B cell (primary cell): ENCODE results near the gene WDFY4. TPM values are rescaled to one million over a fixed set of nuclear protein-coding genes. Genes with fewer than 3 reads are reported as not detected.

Experiments used
- ATAC-seq: fragments of 200-7000 bp; cut with Tn5 transposase; one replicate; pipeline ENCODE4 v1.10.0; 2021; ENCODE audit warnings: low read depth, mild to moderate bottlenecking, moderate number of reproducible peaks, moderate library complexity
- CTCF ChIA-PET: fragments of 350-600 bp; sonication (Branson Sonifier 250); formaldehyde crosslinking; loops from one replicate; lab custom pipeline; 2021; ENCODE audit warnings: antibody characterized with exemption, inconsistent platforms; lab: Charles Lee
- POLR2A ChIA-PET: fragments of 350-600 bp; sonication (Branson Sonifier 250); formaldehyde crosslinking; loops from one replicate; lab custom pipeline; 2021; ENCODE audit warnings: antibody characterized with exemption; lab: Charles Lee
- DNase-seq: peaks from one replicate; pipeline ENCODE4 v3.0.0; 2013
- H2AFZ ChIP-seq: 2 replicates; pipeline ENCODE4 v1.6.1; 2012; ENCODE audit warnings: mild to moderate bottlenecking, low read depth, low read length; ENCODE audit not compliant: insufficient read depth, poor library complexity, severe bottlenecking
- H3K27ac ChIP-seq, 2 donors: 1 replicate in 1 of 2; 2 replicates in 1 of 2; pipeline ENCODE4 v1.5.1; 2012 to 2013; ENCODE audit warnings: low read length in 2 of 2, mild to moderate bottlenecking in 2 of 2, moderate library complexity in 1 of 2
- H3K27me3 ChIP-seq, 4 experiments: fragments of 200-600 bp in 1 of 4; sonication (generic) in 1 of 4; replicated peaks in 1 of 4; 1 replicate in 2 of 4; 2 replicates in 2 of 4; pipeline versions ENCODE4 v1.6.1 to v1.7.0; 2013 to 2016; ENCODE audit warnings: low read length in 3 of 4, mild to moderate bottlenecking in 2 of 4, mixed read lengths in 1 of 4, moderate library complexity in 1 of 4; ENCODE audit not compliant: insufficient read depth in 4 of 4, control insufficient read depth in 3 of 4; ENCODE audit errors: control extremely low read depth in 1 of 4
- H3K36me3 ChIP-seq, 2 experiments: replicated peaks in 1 of 2; 1 replicate in 1 of 2; 2 replicates in 1 of 2; pipeline versions ENCODE4 v1.6.1 to v1.7.1; 2013; ENCODE audit warnings: low read length in 1 of 2; ENCODE audit not compliant: insufficient read depth in 2 of 2, control insufficient read depth in 1 of 2; ENCODE audit errors: control extremely low read depth in 1 of 2, extremely low read depth in 1 of 2
- H3K4me1 ChIP-seq, 2 donors: fragments of 200-600 bp in 1 of 2; sonication (generic) in 1 of 2; 1 replicate in 1 of 2; 2 replicates in 1 of 2; pipeline versions ENCODE4 v1.5.1 to v1.6.1; 2013 to 2017; ENCODE audit warnings: low read length in 2 of 2; ENCODE audit not compliant: control insufficient read depth in 2 of 2, insufficient read depth in 2 of 2
- H3K4me2 ChIP-seq: replicated peaks from 2 replicates; pipeline ENCODE3; 2012; ENCODE audit warnings: mild to moderate bottlenecking, low read depth, low read length; ENCODE audit not compliant: poor library complexity, severe bottlenecking
- H3K4me3 ChIP-seq, 5 experiments: fragments of 200-600 bp in 1 of 5; sonication (generic) in 1 of 5; 1 replicate in 3 of 5; 2 replicates in 2 of 5; pipeline versions ENCODE4 v1.5.1 to v1.7.0; 2011 to 2016; ENCODE audit warnings: low read length in 4 of 5, mild to moderate bottlenecking in 4 of 5, low read depth in 2 of 5, control low read depth in 1 of 5, moderate library complexity in 1 of 5; ENCODE audit not compliant: insufficient read depth in 1 of 5; ENCODE audit errors: control extremely low read depth in 1 of 5, extremely low read depth in 1 of 5
- H3K79me2 ChIP-seq: fragments of 200-600 bp; sonication (generic); one replicate; pipeline ENCODE4 v1.6.0; 2016; ENCODE audit warnings: low read length; ENCODE audit not compliant: control insufficient read depth, insufficient read depth
- H3K9ac ChIP-seq: fragments of 200-600 bp; sonication (generic); 2 replicates; pipeline ENCODE4 v1.6.1; 2017; ENCODE audit warnings: mild to moderate bottlenecking, low read length, moderate library complexity
- H3K9me3 ChIP-seq, 3 donors: one replicate each; pipeline versions ENCODE4 v1.6.1 to v1.7.1; 2013; ENCODE audit warnings: low read length in 2 of 3; ENCODE audit not compliant: control insufficient read depth in 2 of 3, insufficient read depth in 1 of 3; ENCODE audit errors: control extremely low read depth in 1 of 3
- H4K20me1 ChIP-seq: 2 replicates; pipeline ENCODE4 v1.6.0; 2012; ENCODE audit warnings: mild to moderate bottlenecking, low read length; ENCODE audit not compliant: insufficient read depth, control insufficient read depth, poor library complexity, severe bottlenecking
- H3K27ac Mint-ChIP-seq: one replicate; pipeline ENCODE4 v1.8.0; 2021; ENCODE audit warnings: mixed read lengths
- H3K27me3 Mint-ChIP-seq: one replicate; pipeline ENCODE4 v1.8.0; 2021; ENCODE audit warnings: mixed read lengths
- H3K4me1 Mint-ChIP-seq: one replicate; pipeline ENCODE4 v1.8.0; 2021; ENCODE audit warnings: mixed read lengths
- H3K4me3 Mint-ChIP-seq: one replicate; pipeline ENCODE4 v1.8.0; 2021; ENCODE audit warnings: mixed read lengths
- H3K9me3 Mint-ChIP-seq: one replicate; pipeline ENCODE4 v1.8.0; 2022; ENCODE audit warnings: mixed read lengths; ENCODE audit not compliant: insufficient read depth
- CTCF ChIP-seq: fragments of 200-600 bp; IDR thresholded peaks from one replicate; pipeline ENCODE4 v1.8.0; 2022; ENCODE audit warnings: antibody characterized with exemption, mild to moderate bottlenecking
- EZH2 ChIP-seq: IDR thresholded peaks from 2 replicates; pipeline ENCODE4 v1.6.1; 2012; ENCODE audit warnings: borderline replicate concordance, low read depth, mild to moderate bottlenecking, moderate library complexity, low read length; ENCODE audit not compliant: insufficient read depth, poor library complexity, severe bottlenecking
- WGBS: methylation state at CpG from one replicate; pipeline ENCODE4 v1.1.5; 2013; ENCODE audit warnings: missing lambda C conversion rate; ENCODE audit not compliant: insufficient coverage; 5-methylcytosine and 5-hydroxymethylcytosine counted together
- intact Hi-C: fragments of 100-400 bp; cut with micrococcal nuclease; formaldehyde crosslinking; loops from one replicate; pipeline ENCODE4 v1.10.0; 2022
- polyA plus RNA-seq: library from polyadenylated mRNA; depleted of rRNA; stranded (reverse); fragments of >200 nt; gene quantifications from 2 replicates; pipeline ENCODE4 v1.2.3, GENCODE V29; 2012
- total RNA-seq, 2 donors: library from RNA; stranded (reverse); fragments of 120-200 nt in 1 of 2; gene quantifications; 1 replicate in 1 of 2; 2 replicates in 1 of 2; pipeline versions ENCODE4 v1.2.3 to v1.2.4, GENCODE V29; 2013 to 2022

Gene WDFY4
- total and polyA plus RNA-seq, 2 donors (not counting 1 experiment from before 2014, with no cell fraction given) = 262 to 560 TPM

- no peak overlapping the region for H3K9ac ChIP-seq
- no peak overlapping the region for H3K4me3 Mint-ChIP-seq
- peaks cover 98% of the 10 kb centered on the region for H3K79me2 ChIP-seq
- ATAC-seq = no peak
- H2AFZ ChIP-seq = no peak overlapping the region
- peaks cover 12% of the 10 kb centered on the region for H3K4me1 Mint-ChIP-seq
- no peaks in the 10 kb centered on the region for H3K27me3 ChIP-seq
- H3K4me2 ChIP-seq = no peak overlapping the region
- no peaks in the 10 kb centered on the region for H3K27me3 Mint-ChIP-seq
- WGBS = no CpG with 5 or more reads among the region's 1 CpG
- H3K9me3 ChIP-seq = no peaks in the 10 kb centered on the region
- ChIA-PET CTCF (interaction anchor here (1.2 to 4.6 kb wide), 3 partner anchors 37 to 108 kb away, joined by 5 to 47 read pairs (median 5); partner anchors contain the start of gene WDFY4), POLR2A (no interaction called here)
- H3K9me3 Mint-ChIP-seq = no peaks in the 10 kb centered on the region
- no peak for DNase-seq
- TF ChIP-seq EZH2 (no peak), CTCF (no peak)
- H3K4me3 ChIP-seq = no peak overlapping the region
- H3K36me3 ChIP-seq = peaks cover 9 to 96% of the 10 kb centered on the region in 2 experiments
- H4K20me1 ChIP-seq = peaks cover 99% of the 10 kb centered on the region
- intact Hi-C loops = no loop called here
- H3K27ac ChIP-seq = no peak overlapping the region
- peak overlapping the region; percentile 26 for H3K27ac Mint-ChIP-seq
- no peaks in the 10 kb centered on the region for H3K4me1 ChIP-seq
Observed at GRCh38 chr10:48765039-48765438, 80.4 kb downstream of the WDFY4 start.

- Histone ChIP-seq H3K27me3 (no peaks in the 10 kb centered on the region), H3K9me3 (no peaks in the 10 kb centered on the region), H3K36me3 (peaks cover 8 to 96% of the 10 kb centered on the region in 2 experiments), H3K27ac (no peak overlapping the region), H3K9ac (no peak overlapping the region), H4K20me1 (peaks cover 96% of the 10 kb centered on the region), H3K4me3 (no peak overlapping the region), H3K79me2 (peaks cover 93% of the 10 kb centered on the region), H2AFZ (no peak overlapping the region), H3K4me2 (no peak overlapping the region), H3K4me1 (no peaks in the 10 kb centered on the region)
- no peaks in the 10 kb centered on the region for H3K9me3 Mint-ChIP-seq
- peaks cover 14% of the 10 kb centered on the region for H3K4me1 Mint-ChIP-seq
- intact Hi-C loops = no loop called here
- no peak overlapping the region for H3K27ac Mint-ChIP-seq
- no peak overlapping the region for H3K4me3 Mint-ChIP-seq
- ChIA-PET CTCF (interaction anchor here (1.2 to 4.6 kb wide), 3 partner anchors 37 to 108 kb away, joined by 5 to 47 read pairs (median 5); partner anchors contain the start of gene WDFY4), POLR2A (no interaction called here)
- DNase-seq (no peak), ATAC-seq (no peak)
- whole genome bisulfite sequencing = 85% methylated on average over 2 of the region's 4 CpGs
- TF ChIP-seq EZH2 (no peak), CTCF (no peak)
- no peaks in the 10 kb centered on the region for H3K27me3 Mint-ChIP-seq
Observed at GRCh38 chr10:48765527-48765926, 80.9 kb downstream of the WDFY4 start.
